Karpas-422 (cell line): ENCODE data around the gene PAQR6. TPM values are rescaled to one million over a fixed set of nuclear protein-coding genes. Genes with fewer than 3 reads are reported as not detected.

Experiments used
- DNase-seq: peaks from one replicate; pipeline ENCODE4 v3.0.0-alpha.2; 2015
- H2AFZ ChIP-seq: fragments of 200-600 bp; sonication (generic); 2 replicates; pipeline ENCODE4 v1.6.1; 2014; ENCODE audit warnings: antibody characterized with exemption, low read length, mixed read lengths
- H3K27ac ChIP-seq: fragments of 200-600 bp; sonication (generic); 2 replicates; pipeline ENCODE4 v1.5.1; 2014; ENCODE audit warnings: mild to moderate bottlenecking, low read length, moderate library complexity
- H3K27me3 ChIP-seq: fragments of 200-600 bp; sonication (generic); 2 replicates; pipeline ENCODE4 v1.6.1; 2014; ENCODE audit warnings: low read length, mixed read lengths
- H3K36me3 ChIP-seq: fragments of 200-600 bp; sonication (generic); 2 replicates; pipeline ENCODE4 v1.6.1; 2014; ENCODE audit warnings: low read length, mixed read lengths; ENCODE audit not compliant: insufficient read depth
- H3K4me1 ChIP-seq: fragments of 200-600 bp; sonication (generic); 2 replicates; pipeline ENCODE4 v1.6.1; 2014; ENCODE audit warnings: mild to moderate bottlenecking, low read length, mixed read lengths
- H3K4me2 ChIP-seq: fragments of 200-600 bp; sonication (generic); 2 replicates; pipeline ENCODE4 v1.6.1; 2014; ENCODE audit warnings: low read length, low read depth, mild to moderate bottlenecking; ENCODE audit not compliant: poor library complexity, severe bottlenecking
- H3K4me3 ChIP-seq: fragments of 200-600 bp; sonication (generic); 2 replicates; pipeline ENCODE4 v1.5.1; 2014; ENCODE audit warnings: mild to moderate bottlenecking, antibody characterized with exemption, low read length, mixed read lengths
- H3K79me2 ChIP-seq: fragments of 200-600 bp; sonication (generic); 2 replicates; pipeline ENCODE4 v1.6.1; 2014; ENCODE audit warnings: mild to moderate bottlenecking, low read length, mixed read lengths
- H3K9ac ChIP-seq: fragments of 200-600 bp; sonication (generic); 2 replicates; pipeline ENCODE4 v1.6.0; 2014; ENCODE audit warnings: low read length
- H3K9me2 ChIP-seq: fragments of 200-600 bp; sonication (generic), shearing (Covaris generic); replicated peaks from 2 replicates; pipeline ENCODE4 v1.6.0; 2014; ENCODE audit warnings: mild to moderate bottlenecking, low read length, moderate library complexity; ENCODE audit not compliant: insufficient read depth
- H3K9me3 ChIP-seq: fragments of 300-700, 200-600 bp; sonication (generic); 2 replicates; pipeline ENCODE4 v1.6.1; 2014; ENCODE audit warnings: low read length, mixed read lengths
- H4K20me1 ChIP-seq: fragments of 200-600 bp; sonication (generic); 2 replicates; pipeline ENCODE4 v1.6.1; 2014; ENCODE audit warnings: mild to moderate bottlenecking, antibody characterized with exemption, low read length, low read depth; ENCODE audit not compliant: insufficient read depth
- total RNA-seq: library from RNA; depleted of rRNA; stranded (reverse); fragments of >200 nt; shearing (Covaris generic); gene quantifications from 2 replicates; pipeline ENCODE4 v1.2.3, GENCODE V29; 2014; ENCODE audit warnings: low replicate concordance; rRNA removed

PAQR6 gene
- total RNA-seq, result 7.6 and 10.0 TPM in 2 replicates

GRCh38 chr1:156247460-156248322 lies at the start of gene PAQR6:
PAQR6 (minus strand) TSS chr1:156248056; CDS start chr1:156246731, 1,325 bp downstream.
- no peak within 1 kb of the TSS for H2AFZ ChIP-seq
- H4K20me1 ChIP-seq, result no peaks in the 10 kb centered on the region
- no peak within 1 kb of the TSS for H3K9ac ChIP-seq
- H3K36me3 ChIP-seq, result peaks cover 6% of the 10 kb centered on the region; the same call in 1 of the 2 replicates
- no peaks in the 10 kb centered on the region for H3K9me2 ChIP-seq
- H3K4me1 ChIP-seq, result no peaks in the 10 kb centered on the region
- H3K27ac ChIP-seq, result no peak within 1 kb of the TSS
- H3K9me3 ChIP-seq, result no peaks in the 10 kb centered on the region
- H3K4me2 ChIP-seq, result no peak within 1 kb of the TSS
- H3K27me3 ChIP-seq, result no peaks in the 10 kb centered on the region
- no peak for DNase-seq
- H3K4me3 ChIP-seq, result no peak within 1 kb of the TSS
- H3K79me2 ChIP-seq, result no peaks in the 10 kb centered on the region

GRCh38 chr1:156295391-156295947 lies 47.6 kb upstream of the PAQR6 start, which contains the start of gene GLMP:
GLMP (minus strand) TSS chr1:156295679; CDS start chr1:156295645, 34 bp downstream.
- Histone ChIP-seq H3K9ac (peak within 1 kb of the TSS; percentile 68), H3K4me3 (peak within 1 kb of the TSS; percentile 69), H3K9me2 (no peaks in the 10 kb centered on the region), H3K27ac (no peak within 1 kb of the TSS), H3K79me2 (0 out of 2 replicates have a peak, but pooled peaks cover 4% of the 10 kb centered on the region), H3K36me3 (no peaks in the 10 kb centered on the region), H3K4me2 (peak within 1 kb of the TSS; percentile 65), H2AFZ (peak within 1 kb of the TSS; percentile 40), H3K27me3 (no peaks in the 10 kb centered on the region), H3K9me3 (no peaks in the 10 kb centered on the region), H4K20me1 (no peaks in the 10 kb centered on the region), H3K4me1 (peaks cover 28% of the 10 kb centered on the region)
- peak; percentile 85 for DNase-seq

- H3K79me2 ChIP-seq, result 0 out of 2 replicates have a peak, but pooled peaks cover 4% of the 10 kb centered on the region
- H2AFZ ChIP-seq, result no peak overlapping the region
- H3K9me3 ChIP-seq, result no peaks in the 10 kb centered on the region
- H3K27ac ChIP-seq, result no peak overlapping the region
- no peak overlapping the region for H3K4me2 ChIP-seq
- no peak overlapping the region for H3K9ac ChIP-seq
- DNase-seq, result no peak
- peaks cover 4% of the 10 kb centered on the region; the same call in 1 of the 2 replicates for H3K36me3 ChIP-seq
- H3K4me3 ChIP-seq, result no peak overlapping the region
- H3K27me3 ChIP-seq, result no peaks in the 10 kb centered on the region
- peaks cover 28% of the 10 kb centered on the region for H3K4me1 ChIP-seq
- no peaks in the 10 kb centered on the region for H4K20me1 ChIP-seq
- H3K9me2 ChIP-seq, result no peaks in the 10 kb centered on the region
Measured at GRCh38 chr1:156293895-156294294, 46.0 kb upstream of the PAQR6 start.

GRCh38 chr1:156293098-156293434 lies 45.2 kb upstream of the PAQR6 start:
- H3K27ac ChIP-seq, result no peak overlapping the region
- peaks cover 28% of the 10 kb centered on the region for H3K4me1 ChIP-seq
- H3K9me2 ChIP-seq, result no peaks in the 10 kb centered on the region
- H3K4me3 ChIP-seq, result no peak overlapping the region
- H3K9ac ChIP-seq, result no peak overlapping the region
- H4K20me1 ChIP-seq, result no peaks in the 10 kb centered on the region
- 0 out of 2 replicates have a peak, but pooled peaks cover 4% of the 10 kb centered on the region for H3K79me2 ChIP-seq
- H3K36me3 ChIP-seq, result peaks cover 7% of the 10 kb centered on the region; the same call in 1 of the 2 replicates
- no peak for DNase-seq
- H3K27me3 ChIP-seq, result no peaks in the 10 kb centered on the region
- no peak overlapping the region for H3K4me2 ChIP-seq
- no peak overlapping the region for H2AFZ ChIP-seq
- H3K9me3 ChIP-seq, result no peaks in the 10 kb centered on the region

- H3K4me2 ChIP-seq, result peak overlapping the region; percentile 64
- H3K4me3 ChIP-seq, result peak overlapping the region; percentile 56; the same call in 1 of the 2 replicates
- no peaks in the 10 kb centered on the region for H3K9me2 ChIP-seq
- H3K27ac ChIP-seq, result no peak overlapping the region
- 0 out of 2 replicates have a peak, but pooled peaks cover 4% of the 10 kb centered on the region for H3K79me2 ChIP-seq
- peak overlapping the region; percentile 41; the same call in 1 of the 2 replicates for H2AFZ ChIP-seq
- no peaks in the 10 kb centered on the region for H3K9me3 ChIP-seq
- H4K20me1 ChIP-seq, result no peaks in the 10 kb centered on the region
- peak; percentile 90 for DNase-seq
- peak overlapping the region; percentile 66 for H3K9ac ChIP-seq
- no peaks in the 10 kb centered on the region for H3K27me3 ChIP-seq
- peaks cover 7% of the 10 kb centered on the region; the same call in 1 of the 2 replicates for H3K36me3 ChIP-seq
- peaks cover 28% of the 10 kb centered on the region for H3K4me1 ChIP-seq
Measured at GRCh38 chr1:156291226-156292061, 43.6 kb upstream of the PAQR6 start.

- no peaks in the 10 kb centered on the region for H3K27me3 ChIP-seq
- H3K9ac ChIP-seq, result no peak overlapping the region
Measured at GRCh38 chr1:156289857-156290256, 42.0 kb upstream of the PAQR6 start.

GRCh38 chr1:156286061-156286460 lies 38.2 kb upstream of the PAQR6 start:
- no peak for DNase-seq
- no peak overlapping the region for H3K4me3 ChIP-seq
- H2AFZ ChIP-seq, result no peak overlapping the region
- H3K9ac ChIP-seq, result no peak overlapping the region
- H3K9me2 ChIP-seq, result no peaks in the 10 kb centered on the region
- no peaks in the 10 kb centered on the region for H3K27me3 ChIP-seq
- H3K4me1 ChIP-seq, result peaks cover 20% of the 10 kb centered on the region
- no peak overlapping the region for H3K27ac ChIP-seq
- no peak overlapping the region for H3K4me2 ChIP-seq
- peaks cover 7% of the 10 kb centered on the region; the same call in 1 of the 2 replicates for H4K20me1 ChIP-seq
- H3K36me3 ChIP-seq, result peaks cover 7% of the 10 kb centered on the region; the same call in 1 of the 2 replicates
- no peaks in the 10 kb centered on the region for H3K9me3 ChIP-seq
- H3K79me2 ChIP-seq, result peaks cover 30% of the 10 kb centered on the region

More at GRCh38 chr1:156289857-156290256, 42.0 kb upstream of the PAQR6 start:
- Histone ChIP-seq H3K27ac (no peak overlapping the region), H3K4me1 (peaks cover 17% of the 10 kb centered on the region), H3K4me3 (no peak overlapping the region), H2AFZ (no peak overlapping the region), H3K4me2 (no peak overlapping the region), H3K36me3 (peaks cover 7% of the 10 kb centered on the region; the same call in 1 of the 2 replicates), H3K9me3 (no peaks in the 10 kb centered on the region), H3K9me2 (no peaks in the 10 kb centered on the region), H3K79me2 (0 out of 2 replicates have a peak, but pooled peaks cover 3% of the 10 kb centered on the region), H4K20me1 (no peaks in the 10 kb centered on the region)
- DNase-seq, result no peak
